Transverse colon (tissue), 4 donors: ENCODE measurements around the gene TUB. TPM values are rescaled to one million over a fixed set of nuclear protein-coding genes. Genes with fewer than 3 reads are reported as not detected.

ENCODE experiments used
- DNase-seq: peaks from one replicate; pipeline ENCODE4 v3.0.0-alpha.2; 2019
- H3K27ac ChIP-seq, 4 donors: fragments of 200-600 bp; sonication (generic); 2 replicates each; pipeline ENCODE4 v1.5.1; 2016 to 2018; ENCODE audit warnings: inconsistent platforms in 4 of 4
- H3K27me3 ChIP-seq: fragments of 200-600 bp; sonication (generic); 2 replicates; pipeline ENCODE4 v1.5.1; 2017; ENCODE audit warnings: inconsistent platforms
- H3K36me3 ChIP-seq, 4 donors: fragments of 200-600 bp; sonication (generic); 2 replicates each; pipeline ENCODE4 v1.5.1; 2017 to 2019; ENCODE audit warnings: inconsistent platforms in 4 of 4
- H3K4me1 ChIP-seq, 4 donors: fragments of 200-600 bp; sonication (generic); 2 replicates each; pipeline ENCODE4 v1.5.1; 2017 to 2020; ENCODE audit warnings: inconsistent platforms in 4 of 4
- H3K4me3 ChIP-seq, 4 donors: fragments of 200-600 bp; sonication (generic); 1 replicate in 1 of 4; 2 replicates in 3 of 4; pipeline versions ENCODE4 v1.5.1 to v1.6.1; 2017 to 2019; ENCODE audit warnings: inconsistent platforms in 4 of 4
- H3K9me3 ChIP-seq, 2 donors: fragments of 200-600 bp; sonication (generic); 2 replicates each; pipeline ENCODE4 v1.5.1; 2017 to 2019; ENCODE audit warnings: inconsistent platforms in 2 of 2
- EP300 ChIP-seq: sonication (generic); formaldehyde crosslinking; IDR thresholded peaks from one replicate; pipeline ENCODE4 v1.6.1; 2017; ENCODE audit warnings: antibody characterized with exemption, low read depth
- POLR2A ChIP-seq: fragments of 450-650 bp; IDR thresholded peaks from one replicate; pipeline ENCODE4 v1.6.1; 2016; ENCODE audit warnings: antibody characterized with exemption, mild to moderate bottlenecking, moderate library complexity
- POLR2AphosphoS5 ChIP-seq, 3 donors: sonication (generic); formaldehyde crosslinking; IDR thresholded peaks; one replicate each; pipeline ENCODE4 v1.6.1; 2016; ENCODE audit warnings: antibody characterized with exemption in 3 of 3
- WGBS, 2 donors: methylation state at CpG; one replicate each; pipeline ENCODE4 v1.1.5; 2018; ENCODE audit warnings: low coverage in 1 of 2; 5-methylcytosine and 5-hydroxymethylcytosine counted together
- in situ Hi-C, 4 donors: fragments of 200-750 bp; cut with MboI; loops; one replicate each; pipeline versions ENCODE4 v1.15.0 to v1.15.1; 2017; ENCODE audit warnings: low sequenced_read_pairs in 3 of 4, low pct_ligation_motif_present in 1 of 4, low pct_unique_long_range_greater_than_20kb in 1 of 4
- intact Hi-C: fragments of 100-400 bp; cut with DNase I; formaldehyde crosslinking; loops from one replicate; pipeline ENCODE4 v1.15.1; 2023; ENCODE audit warnings: low total_unique reads
- total RNA-seq, 4 donors: library from RNA; depleted of rRNA; stranded (reverse); fragments of >200 nt; gene quantifications; one replicate each; pipeline ENCODE4 v1.1.0, GENCODE V29; 2016
- TF ChIP-seq, protein P1 (sequence below), 5 experiments: fragments of 200-600 bp in 3 of 5; fragments of 450-650 bp in 2 of 5; sonication (generic) in 3 of 5; IDR thresholded peaks; 1 replicate in 2 of 5; 2 replicates in 3 of 5; pipeline ENCODE4 v1.5.1; 2016 to 2017; ENCODE audit warnings: antibody characterized with exemption in 5 of 5, inconsistent platforms in 3 of 5, mild to moderate bottlenecking in 2 of 5, moderate library complexity in 1 of 5

Gene TUB
- total RNA-seq, 4 donors from 2014 or later: 1.00 to 7.1 (median 2.6) TPM

DNA sequence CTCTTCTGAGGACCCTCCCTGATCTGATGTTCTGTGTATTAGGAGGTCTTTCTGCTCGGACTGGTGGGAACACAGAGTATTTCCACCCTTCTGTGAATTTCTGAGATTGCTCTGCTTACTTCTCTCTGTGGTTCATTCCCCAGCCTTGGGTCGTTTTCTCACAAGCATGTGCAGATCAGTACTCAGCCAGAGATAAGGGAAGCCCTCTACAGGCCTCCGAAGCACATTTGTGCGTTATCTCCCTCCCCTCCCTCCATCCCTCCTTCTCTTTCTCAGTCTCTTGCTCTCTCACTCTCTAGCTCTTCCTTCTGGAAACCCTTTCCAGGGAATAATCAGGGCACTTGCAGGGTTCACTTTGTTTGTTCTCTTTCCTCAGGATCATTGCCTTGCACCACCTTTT, 35.2 kb upstream of the TUB start:
- Histone ChIP-seq H3K4me1 (no peaks in the 10 kb centered on the region), H3K36me3 (no peaks in the 10 kb centered on the region), H3K9me3 (no peaks in the 10 kb centered on the region), H3K27ac (no peak overlapping the region), H3K4me3 (no peak overlapping the region), H3K27me3 (no peaks in the 10 kb centered on the region)
- in situ Hi-C loops: no loop called here
- 55 to 66% methylated on average over 3 to 4 of the region's 4 CpGs for WGBS, 2 donors
- DNase-seq: no peak
- no peak for TF ChIP-seq POLR2AphosphoS5 (IDR thresholded peaks at IDR 0.05)
- intact Hi-C loops: no loop called here

GRCh38 chr11:8047382-8047781, 33.6 kb upstream of the TUB start:
- no peaks in the 10 kb centered on the region for H3K4me1 ChIP-seq
- in situ Hi-C loops (no loop called here), intact Hi-C loops (no loop called here)
- TF ChIP-seq EP300 (no peak), POLR2A (no peak), POLR2AphosphoS5 (IDR thresholded peaks at IDR 0.05) (no peak)
- TF ChIP-seq, protein P1, sequence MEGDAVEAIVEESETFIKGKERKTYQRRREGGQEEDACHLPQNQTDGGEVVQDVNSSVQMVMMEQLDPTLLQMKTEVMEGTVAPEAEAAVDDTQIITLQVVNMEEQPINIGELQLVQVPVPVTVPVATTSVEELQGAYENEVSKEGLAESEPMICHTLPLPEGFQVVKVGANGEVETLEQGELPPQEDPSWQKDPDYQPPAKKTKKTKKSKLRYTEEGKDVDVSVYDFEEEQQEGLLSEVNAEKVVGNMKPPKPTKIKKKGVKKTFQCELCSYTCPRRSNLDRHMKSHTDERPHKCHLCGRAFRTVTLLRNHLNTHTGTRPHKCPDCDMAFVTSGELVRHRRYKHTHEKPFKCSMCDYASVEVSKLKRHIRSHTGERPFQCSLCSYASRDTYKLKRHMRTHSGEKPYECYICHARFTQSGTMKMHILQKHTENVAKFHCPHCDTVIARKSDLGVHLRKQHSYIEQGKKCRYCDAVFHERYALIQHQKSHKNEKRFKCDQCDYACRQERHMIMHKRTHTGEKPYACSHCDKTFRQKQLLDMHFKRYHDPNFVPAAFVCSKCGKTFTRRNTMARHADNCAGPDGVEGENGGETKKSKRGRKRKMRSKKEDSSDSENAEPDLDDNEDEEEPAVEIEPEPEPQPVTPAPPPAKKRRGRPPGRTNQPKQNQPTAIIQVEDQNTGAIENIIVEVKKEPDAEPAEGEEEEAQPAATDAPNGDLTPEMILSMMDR (IDR thresholded peaks at IDR 0.05): no peak
- no peaks in the 10 kb centered on the region for H3K36me3 ChIP-seq
- no peak overlapping the region for H3K27ac ChIP-seq
- no peaks in the 10 kb centered on the region for H3K27me3 ChIP-seq
- DNase-seq: no peak
- no peak overlapping the region for H3K4me3 ChIP-seq
- no peaks in the 10 kb centered on the region for H3K9me3 ChIP-seq
- 62% methylated on average over 3 of the region's 3 CpGs; no CpG with 5 or more reads in 1 of the 2 donors for WGBS, 2 donors

DNA sequence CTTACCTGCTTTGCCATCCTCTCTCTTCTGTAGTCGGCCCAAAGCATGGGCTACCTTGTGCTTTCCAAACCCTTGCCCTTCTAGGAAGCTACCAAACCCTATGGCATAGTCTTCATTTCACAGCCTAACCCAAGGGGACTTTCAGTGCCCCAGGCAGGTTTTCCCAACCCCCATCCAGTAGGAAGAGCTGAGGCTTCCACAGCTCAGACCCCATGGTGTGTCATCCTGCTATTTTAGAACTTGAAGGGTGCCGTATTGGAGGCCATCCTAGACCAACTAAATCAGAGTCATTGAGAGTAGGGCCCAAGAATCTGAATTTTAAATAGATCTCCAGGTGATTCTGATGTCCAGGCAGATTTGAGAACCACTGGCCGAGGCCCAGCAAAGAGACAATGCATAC, 31.9 kb upstream of the TUB start:
- TF ChIP-seq EP300: no peak
- no peak for TF ChIP-seq POLR2A
- TF ChIP-seq POLR2AphosphoS5 (IDR thresholded peaks at IDR 0.05): no peak
- 88% methylated on average over 3 of the region's 3 CpGs; no CpG with 5 or more reads in 1 of the 2 donors for WGBS, 2 donors
- DNase-seq: no peak
- H3K4me3 ChIP-seq: no peak overlapping the region
- in situ Hi-C loops: no loop called here
- H3K9me3 ChIP-seq: no peaks in the 10 kb centered on the region
- H3K27me3 ChIP-seq: no peaks in the 10 kb centered on the region
- H3K4me1 ChIP-seq: no peaks in the 10 kb centered on the region
- no peak overlapping the region for H3K27ac ChIP-seq
- H3K36me3 ChIP-seq: no peaks in the 10 kb centered on the region
- intact Hi-C loops: no loop called here

GRCh38 chr11:8055091-8055835, 25.7 kb upstream of the TUB start:
- no peak overlapping the region for H3K27ac ChIP-seq
- peaks cover 0 to 6% (median 2%) of the 10 kb centered on the region in 4 donors for H3K4me1 ChIP-seq
- no peaks in the 10 kb centered on the region for H3K27me3 ChIP-seq
- intact Hi-C loops (no loop called here), in situ Hi-C loops (no loop called here)
- TF ChIP-seq EP300 (no peak), POLR2A (no peak), POLR2AphosphoS5 (IDR thresholded peaks at IDR 0.05) (no peak)
- TF ChIP-seq, protein P1 (IDR thresholded peaks at IDR 0.05): no peak
- no peak overlapping the region for H3K4me3 ChIP-seq
- no peaks in the 10 kb centered on the region for H3K9me3 ChIP-seq
- DNase-seq: no peak
- WGBS, 2 donors: 78% methylated on average over 7 of the region's 7 CpGs; no CpG with 5 or more reads in 1 of the 2 donors
- H3K36me3 ChIP-seq: no peaks in the 10 kb centered on the region

DNA sequence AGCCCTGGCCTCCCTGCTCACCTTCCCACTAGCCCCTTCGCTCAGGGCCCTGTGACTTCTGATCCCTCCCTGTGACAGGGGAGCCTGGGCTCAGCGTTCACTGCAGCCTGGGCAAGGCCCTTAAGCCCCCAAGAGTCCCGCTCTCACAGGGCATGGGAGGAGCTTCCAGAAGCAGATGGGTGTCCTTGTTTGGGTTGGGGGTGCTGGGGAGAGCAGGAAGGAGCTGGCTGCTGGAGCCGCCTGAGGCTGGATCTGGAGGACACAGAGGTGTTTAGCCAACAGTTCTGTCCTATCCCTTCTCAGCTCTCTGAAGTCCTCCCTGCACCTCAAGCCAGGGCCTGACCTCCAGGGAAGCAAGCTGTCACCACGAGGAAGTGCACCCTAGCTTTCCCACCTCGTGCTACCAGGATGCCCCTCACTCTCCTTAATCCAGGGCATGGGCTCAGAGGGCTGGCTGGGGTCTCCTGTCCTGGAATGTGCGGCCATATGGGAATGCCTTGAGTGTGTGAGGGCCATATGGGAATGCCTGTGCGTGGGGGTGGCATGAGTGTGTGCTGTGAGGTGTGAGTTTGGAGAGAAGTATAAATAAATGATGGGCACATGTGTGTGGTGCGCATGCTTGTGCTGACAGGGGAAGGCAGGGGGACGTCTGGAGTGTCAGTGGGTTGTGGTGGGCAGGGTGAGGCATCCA, 25.0 kb upstream of the TUB start:
- no peak overlapping the region for H3K27ac ChIP-seq
- TF ChIP-seq POLR2A (no peak), EP300 (no peak), POLR2AphosphoS5 (IDR thresholded peaks at IDR 0.05) (no peak)
- TF ChIP-seq, protein P1 (IDR thresholded peaks at IDR 0.05): no peak
- no peak for DNase-seq
- H3K4me1 ChIP-seq: peaks cover 0 to 6% (median 2%) of the 10 kb centered on the region in 4 donors
- no peaks in the 10 kb centered on the region for H3K27me3 ChIP-seq
- intact Hi-C loops: no loop called here
- H3K4me3 ChIP-seq: no peak overlapping the region
- H3K36me3 ChIP-seq: no peaks in the 10 kb centered on the region
- WGBS, 2 donors: 83% methylated on average over 10 of the region's 10 CpGs; no CpG with 5 or more reads in 1 of the 2 donors
- in situ Hi-C loops: no loop called here
- H3K9me3 ChIP-seq: no peaks in the 10 kb centered on the region
